Neural crest cell (in vitro differentiated cells): ENCODE data around the gene VPS45. TPM values are rescaled to one million over a fixed set of nuclear protein-coding genes. Genes with fewer than 3 reads are reported as not detected.
"Not testable (repeated sequence)": the region's sequence is repeated elsewhere in the genome, so short reads cannot be mapped to it uniquely, and the experiment has no call there.

Experiments used
- DNase-seq: peaks from one replicate; pipeline ENCODE4 v3.0.0; 2021; ENCODE audit warnings: low read depth, mixed read lengths, low spot score
- H3K27ac Mint-ChIP-seq: one replicate; pipeline ENCODE4 v1.8.0; 2021; ENCODE audit warnings: mild to moderate bottlenecking, mixed read lengths; ENCODE audit not compliant: unreplicated experiment
- H3K27me3 Mint-ChIP-seq: 2 replicates; pipeline ENCODE4 v1.8.0; 2021; ENCODE audit warnings: low read depth, mild to moderate bottlenecking, mixed read lengths
- H3K36me3 Mint-ChIP-seq: 2 replicates; pipeline ENCODE4 v1.8.0; 2021; ENCODE audit warnings: low read depth, mild to moderate bottlenecking, mixed read lengths
- H3K4me1 Mint-ChIP-seq: 2 replicates; pipeline ENCODE4 v1.8.0; 2021; ENCODE audit warnings: mixed read lengths
- H3K4me3 Mint-ChIP-seq: one replicate; pipeline ENCODE4 v1.8.0; 2021; ENCODE audit warnings: mild to moderate bottlenecking, mixed read lengths
- H3K9me3 Mint-ChIP-seq: 2 replicates; pipeline ENCODE4 v1.8.0; 2021; ENCODE audit warnings: mixed read lengths
- CTCF ChIP-seq: fragments of 200-600 bp; sonication (generic); conservative IDR thresholded peaks from 2 replicates; pipeline ENCODE4 v1.5.0; 2021; ENCODE audit warnings: antibody characterized with exemption, mild to moderate bottlenecking
- total RNA-seq: library from RNA; stranded (reverse); gene quantifications from 2 replicates; pipeline ENCODE4 v1.2.1, GENCODE V29; 2021

The VPS45 gene
- total RNA-seq, 1 donor from 2014 or later: 48.8 TPM

DNA sequence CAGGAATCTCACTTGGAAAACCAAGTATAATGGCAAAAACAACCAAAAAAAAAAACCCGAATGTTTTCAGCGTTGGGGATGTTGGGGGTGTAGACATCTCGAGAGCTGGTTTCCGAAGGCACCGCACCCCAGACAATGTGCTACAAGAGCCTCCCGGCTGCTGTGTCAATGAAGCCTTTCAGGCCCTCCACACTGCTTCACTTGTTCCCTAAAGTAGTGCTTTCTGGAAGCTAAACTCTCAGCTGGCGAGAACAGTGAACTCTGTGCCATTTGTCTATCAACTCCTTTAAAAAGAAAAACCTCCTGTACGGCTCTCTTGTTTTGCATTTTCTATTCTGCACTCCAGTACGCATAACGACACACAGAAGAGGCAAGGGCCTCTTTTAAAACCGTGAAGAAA is 114.7 kb downstream of the VPS45 start:
- DNase-seq: no peak
- H3K27me3 Mint-ChIP-seq: no peaks in the 10 kb centered on the region

DNA sequence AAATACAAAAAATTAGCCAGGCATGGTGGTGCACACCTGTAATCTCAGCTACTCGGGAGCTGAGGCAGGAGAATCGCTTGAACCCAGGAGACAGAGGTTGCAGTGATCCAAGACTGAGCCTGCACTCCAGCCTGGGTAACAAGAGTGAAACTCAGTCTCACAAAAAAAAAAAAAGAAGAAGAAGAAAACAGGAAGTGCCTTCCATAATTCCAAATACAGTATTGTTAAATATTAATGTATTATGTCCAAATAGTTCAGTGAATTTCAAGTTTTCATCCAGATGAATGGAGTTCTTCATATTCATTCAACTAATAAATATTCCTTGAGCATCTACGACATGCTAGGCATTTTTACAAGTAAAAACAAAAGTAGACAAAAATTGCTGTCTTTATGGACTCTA is 115.5 kb downstream of the VPS45 start:
- peaks cover 49% of the 10 kb centered on the region for H3K4me1 Mint-ChIP-seq
- H3K27me3 Mint-ChIP-seq: no peaks in the 10 kb centered on the region
- H3K36me3 Mint-ChIP-seq: no peaks in the 10 kb centered on the region
- H3K27ac Mint-ChIP-seq: no peak overlapping the region
- DNase-seq: no peak
- TF ChIP-seq CTCF: no peak
- no peak overlapping the region for H3K4me3 Mint-ChIP-seq
- H3K9me3 Mint-ChIP-seq: no peaks in the 10 kb centered on the region

More for the DNA sequence above, 114.7 kb downstream of the VPS45 start:
- TF ChIP-seq CTCF: no peak
- no peaks in the 10 kb centered on the region for H3K9me3 Mint-ChIP-seq
- H3K27ac Mint-ChIP-seq: peak overlapping the region; percentile 32
- H3K4me1 Mint-ChIP-seq: peaks cover 45% of the 10 kb centered on the region
- H3K36me3 Mint-ChIP-seq: no peaks in the 10 kb centered on the region
- peak overlapping the region; percentile 55 for H3K4me3 Mint-ChIP-seq

DNA sequence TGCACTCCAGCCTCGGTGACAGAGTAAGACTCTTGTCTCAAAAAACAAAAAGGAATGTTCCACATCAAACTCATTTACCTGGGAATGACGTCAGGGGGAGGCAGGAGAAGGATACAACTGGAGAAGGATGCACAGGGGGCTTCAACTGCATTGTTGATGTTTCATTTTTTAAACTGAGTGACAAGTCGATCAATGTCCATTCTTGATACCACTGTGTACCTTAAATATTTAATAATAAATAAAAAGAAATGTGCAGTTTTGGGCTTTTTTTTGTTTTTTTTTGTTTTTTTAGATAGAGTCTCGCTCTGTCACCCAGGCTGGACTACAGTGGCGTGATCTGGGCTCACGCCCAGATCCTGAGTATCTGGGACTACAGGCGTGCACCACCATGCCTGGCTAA is 117.9 kb downstream of the VPS45 start:
- Mint-ChIP-seq H3K27me3 (no peaks in the 10 kb centered on the region), H3K4me3 (no peak overlapping the region), H3K4me1 (peaks cover 48% of the 10 kb centered on the region), H3K36me3 (no peaks in the 10 kb centered on the region), H3K27ac (no peak overlapping the region), H3K9me3 (no peaks in the 10 kb centered on the region)
- no peak for TF ChIP-seq CTCF
- DNase-seq: no peak

DNA sequence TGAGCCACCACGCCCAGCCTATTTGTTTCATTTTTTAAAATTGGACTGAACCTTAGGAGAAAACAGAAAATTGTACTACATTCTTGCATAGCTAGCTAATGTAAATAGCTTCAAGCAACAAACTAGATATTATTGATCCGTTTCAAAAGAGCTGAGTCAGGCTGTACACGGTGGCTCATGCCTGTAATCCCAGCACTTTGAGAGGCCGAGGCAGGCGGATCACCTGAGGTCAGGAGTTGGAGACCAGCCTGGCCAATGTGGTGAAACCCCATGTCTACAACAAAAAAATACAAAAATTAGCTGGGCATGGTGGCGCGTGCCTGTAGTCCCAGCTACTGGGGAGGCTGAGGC is 118.8 kb downstream of the VPS45 start:
- not testable (repeated sequence) for H3K4me3 Mint-ChIP-seq, DNase-seq, H3K27me3 Mint-ChIP-seq, H3K9me3 Mint-ChIP-seq, H3K27ac Mint-ChIP-seq, H3K36me3 Mint-ChIP-seq
- peaks cover 41% of the 10 kb centered on the region for H3K4me1 Mint-ChIP-seq

GRCh38 chr1:150186789-150187559 is 119.4 kb downstream of the VPS45 start:
- no peak overlapping the region for H3K27ac Mint-ChIP-seq
- peak; percentile 84 for TF ChIP-seq CTCF
- H3K27me3 Mint-ChIP-seq: no peaks in the 10 kb centered on the region
- peak; percentile 31 for DNase-seq
- H3K9me3 Mint-ChIP-seq: no peaks in the 10 kb centered on the region
- H3K36me3 Mint-ChIP-seq: no peaks in the 10 kb centered on the region
- H3K4me3 Mint-ChIP-seq: no peak overlapping the region
- peaks cover 35% of the 10 kb centered on the region for H3K4me1 Mint-ChIP-seq

GRCh38 chr1:150187560-150187931 is 120.0 kb downstream of the VPS45 start:
- no peaks in the 10 kb centered on the region for H3K36me3 Mint-ChIP-seq
- no peak overlapping the region for H3K4me3 Mint-ChIP-seq
- DNase-seq: no peak
- no peaks in the 10 kb centered on the region for H3K27me3 Mint-ChIP-seq
- no peaks in the 10 kb centered on the region for H3K9me3 Mint-ChIP-seq
- peak; percentile 28 for TF ChIP-seq CTCF
- H3K4me1 Mint-ChIP-seq: peaks cover 30% of the 10 kb centered on the region
- H3K27ac Mint-ChIP-seq: no peak overlapping the region
